ENCODE measurements around the gene MAP1A.
"Not testable (repeated sequence)": the region's sequence is repeated elsewhere in the genome, so short reads cannot be mapped to it uniquely, and the experiment has no call there.

The MAP1A gene

GRCh38 chr15:43531018-43531670 is 13.7 kb downstream of the MAP1A start:
- no peak for DNase-seq

DNA sequence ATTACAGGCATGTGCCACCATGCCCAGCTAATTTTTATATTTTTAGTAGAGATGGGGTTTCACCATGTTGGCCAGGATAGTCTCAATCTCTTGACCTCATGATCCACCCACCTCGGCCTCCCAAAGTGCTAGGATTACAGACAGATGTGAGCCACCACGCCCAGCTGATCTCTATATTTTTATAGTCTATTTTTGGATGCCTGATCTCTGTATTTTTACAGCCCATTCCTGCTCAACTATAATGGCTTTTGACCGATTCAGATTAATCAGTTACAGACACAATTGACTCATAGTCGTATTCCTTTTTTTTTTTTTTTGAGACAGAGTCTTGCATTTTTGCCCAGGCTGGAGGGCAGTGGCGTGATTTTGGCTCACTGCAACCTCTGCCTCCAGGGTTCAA is 15.4 kb downstream of the MAP1A start:
- DNase-seq: not testable (repeated sequence)

GRCh38 chr15:43534897-43535296 is 17.5 kb downstream of the MAP1A start:
- no peak for DNase-seq

DNA sequence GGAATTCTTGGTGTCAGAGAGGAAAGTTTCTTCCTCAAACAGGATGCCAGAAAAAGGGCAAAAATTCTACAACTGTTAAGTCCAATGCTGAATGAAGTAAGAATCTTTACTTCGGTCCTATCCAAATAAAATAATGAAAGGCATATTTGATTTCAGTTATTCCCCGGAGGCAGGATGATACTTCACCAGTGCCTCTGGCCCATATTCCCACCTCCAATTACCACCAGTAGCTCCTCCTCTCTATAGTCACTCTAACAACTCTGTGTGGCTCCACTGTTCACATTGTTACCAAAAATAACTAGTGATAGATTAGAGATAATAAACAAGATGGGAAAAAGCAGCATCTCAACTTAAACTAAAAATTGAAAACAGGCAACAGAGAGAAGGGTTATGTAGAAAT is 20.7 kb downstream of the MAP1A start:
- DNase-seq: no peak

DNA sequence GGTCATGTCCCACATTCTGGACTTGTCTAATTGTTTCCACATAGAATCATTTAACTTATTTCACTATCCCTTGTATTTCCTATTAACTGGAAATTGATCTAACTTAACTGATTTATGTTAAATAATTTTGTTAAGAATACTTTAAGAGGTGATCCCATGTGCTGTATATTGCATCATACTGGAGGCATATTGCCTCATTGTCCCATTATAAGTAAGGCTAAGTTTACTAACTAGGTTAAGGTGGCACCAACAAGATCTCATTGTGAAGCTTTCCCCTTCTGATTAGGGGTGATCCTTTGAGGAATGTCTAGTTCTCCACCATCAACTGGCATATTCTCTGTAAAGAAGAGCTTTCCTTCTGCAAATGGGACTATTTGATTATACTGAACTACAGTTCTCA is 24.4 kb downstream of the MAP1A start:
- DNase-seq: no peak

DNA sequence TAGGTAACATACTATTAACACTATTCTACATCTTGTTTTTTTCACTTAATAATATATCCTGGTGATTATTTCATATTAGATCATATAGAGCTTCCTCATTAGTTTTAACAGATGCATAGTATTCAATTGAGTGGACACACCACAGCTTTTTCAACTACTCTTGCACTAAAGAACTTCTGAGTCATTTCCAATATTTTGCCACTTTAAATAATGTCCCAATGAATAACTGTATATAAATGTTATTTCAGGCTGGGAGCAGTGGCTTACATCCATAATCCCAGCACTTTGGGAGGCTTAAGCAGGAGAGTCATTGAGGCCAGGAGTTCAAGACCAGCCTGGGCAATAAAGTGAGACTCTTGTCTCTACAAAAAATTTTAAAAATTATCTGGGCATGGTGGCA is 26.9 kb downstream of the MAP1A start:
- no peak for DNase-seq

GRCh38 chr15:43545426-43545825 is 28.0 kb downstream of the MAP1A start:
- no peak for DNase-seq

- no peak for DNase-seq
Observed at GRCh38 chr15:43547539-43547938, 30.1 kb downstream of the MAP1A start.

GRCh38 chr15:43550527-43551363 is 33.3 kb downstream of the MAP1A start:
- DNase-seq: no peak

- DNase-seq: no peak
Observed at GRCh38 chr15:43552256-43552655, 34.8 kb downstream of the MAP1A start.

DNA sequence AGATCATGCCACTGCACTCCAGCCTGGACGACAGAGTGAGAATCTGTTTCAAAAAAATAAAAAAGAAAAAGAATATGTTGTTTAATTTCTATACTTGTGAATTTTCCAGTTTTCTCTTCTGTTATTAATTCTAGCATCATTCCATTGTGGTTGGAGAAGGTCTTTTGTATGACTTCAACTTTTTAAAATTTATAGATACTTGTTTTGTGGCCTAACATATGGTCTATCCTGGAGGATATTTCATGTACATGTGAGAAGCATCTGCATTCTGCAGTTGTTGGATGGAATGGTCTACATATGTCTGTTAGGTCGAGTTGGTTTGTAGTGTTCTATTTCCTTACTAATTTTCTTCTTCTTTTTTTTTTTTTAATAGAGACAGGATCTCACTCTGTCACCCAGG is 35.6 kb downstream of the MAP1A start:
- no peak for DNase-seq

GRCh38 chr15:43562753-43563152 is 45.3 kb downstream of the MAP1A start:
- not testable (repeated sequence) for DNase-seq

DNA sequence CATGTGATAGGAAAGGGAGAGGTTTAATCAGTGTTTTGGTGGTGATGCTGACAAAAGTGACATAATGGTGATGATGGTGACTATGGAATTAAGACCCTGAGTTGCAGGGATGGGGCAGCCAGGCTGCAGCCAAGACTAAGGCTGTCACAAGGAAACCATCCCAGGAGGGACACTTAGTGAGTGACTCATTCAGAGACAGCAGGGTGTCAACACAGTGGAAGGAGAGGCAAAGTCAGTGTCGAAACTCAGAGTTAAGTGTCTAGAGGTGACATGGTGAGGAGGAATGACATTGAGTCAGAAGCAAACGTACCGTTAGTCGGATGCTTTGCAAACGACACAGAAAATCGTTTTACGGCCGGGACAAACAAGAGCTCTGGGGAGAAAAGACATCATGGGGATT is 46.4 kb downstream of the MAP1A start:
- not testable (repeated sequence) for DNase-seq

GRCh38 chr15:43566615-43567014 is 49.2 kb downstream of the MAP1A start:
- DNase-seq: not testable (repeated sequence)

GRCh38 chr15:43574607-43575006 is 57.2 kb downstream of the MAP1A start:
- DNase-seq: not testable (repeated sequence)
